PFSK-1 (cell line): ENCODE measurements around the gene CCL13.

Source experiments
- SIN3A ChIP-seq: IDR thresholded peaks from 2 replicates; pipeline ENCODE4 v1.6.1; 2012; ENCODE audit warnings: mild to moderate bottlenecking, low read length, moderate library complexity, borderline replicate concordance; ENCODE audit not compliant: insufficient read depth
- TAF1 ChIP-seq: IDR thresholded peaks from 2 replicates; pipeline ENCODE4 v1.6.1; 2012; ENCODE audit warnings: low read length, control low read depth, borderline replicate concordance; ENCODE audit not compliant: insufficient read depth
- TF ChIP-seq, protein P1 (sequence below), 2 experiments: IDR thresholded peaks; 2 replicates each; pipeline versions ENCODE4 v1.6.1 to v1.8.0; 2011 to 2012; ENCODE audit warnings: low read depth in 2 of 2, low read length in 2 of 2, control low read depth in 1 of 2, inconsistent platforms in 1 of 2, mild to moderate bottlenecking in 1 of 2, moderate library complexity in 1 of 2; ENCODE audit not compliant: insufficient read depth in 1 of 2

GRCh38 chr17:34377078-34377823 is 21.0 kb downstream of the CCL13 start:
- TF ChIP-seq SIN3A (no peak), TAF1 (no peak)
- TF ChIP-seq, protein P1, sequence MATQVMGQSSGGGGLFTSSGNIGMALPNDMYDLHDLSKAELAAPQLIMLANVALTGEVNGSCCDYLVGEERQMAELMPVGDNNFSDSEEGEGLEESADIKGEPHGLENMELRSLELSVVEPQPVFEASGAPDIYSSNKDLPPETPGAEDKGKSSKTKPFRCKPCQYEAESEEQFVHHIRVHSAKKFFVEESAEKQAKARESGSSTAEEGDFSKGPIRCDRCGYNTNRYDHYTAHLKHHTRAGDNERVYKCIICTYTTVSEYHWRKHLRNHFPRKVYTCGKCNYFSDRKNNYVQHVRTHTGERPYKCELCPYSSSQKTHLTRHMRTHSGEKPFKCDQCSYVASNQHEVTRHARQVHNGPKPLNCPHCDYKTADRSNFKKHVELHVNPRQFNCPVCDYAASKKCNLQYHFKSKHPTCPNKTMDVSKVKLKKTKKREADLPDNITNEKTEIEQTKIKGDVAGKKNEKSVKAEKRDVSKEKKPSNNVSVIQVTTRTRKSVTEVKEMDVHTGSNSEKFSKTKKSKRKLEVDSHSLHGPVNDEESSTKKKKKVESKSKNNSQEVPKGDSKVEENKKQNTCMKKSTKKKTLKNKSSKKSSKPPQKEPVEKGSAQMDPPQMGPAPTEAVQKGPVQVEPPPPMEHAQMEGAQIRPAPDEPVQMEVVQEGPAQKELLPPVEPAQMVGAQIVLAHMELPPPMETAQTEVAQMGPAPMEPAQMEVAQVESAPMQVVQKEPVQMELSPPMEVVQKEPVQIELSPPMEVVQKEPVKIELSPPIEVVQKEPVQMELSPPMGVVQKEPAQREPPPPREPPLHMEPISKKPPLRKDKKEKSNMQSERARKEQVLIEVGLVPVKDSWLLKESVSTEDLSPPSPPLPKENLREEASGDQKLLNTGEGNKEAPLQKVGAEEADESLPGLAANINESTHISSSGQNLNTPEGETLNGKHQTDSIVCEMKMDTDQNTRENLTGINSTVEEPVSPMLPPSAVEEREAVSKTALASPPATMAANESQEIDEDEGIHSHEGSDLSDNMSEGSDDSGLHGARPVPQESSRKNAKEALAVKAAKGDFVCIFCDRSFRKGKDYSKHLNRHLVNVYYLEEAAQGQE (IDR thresholded peaks at IDR 0.05; ENCODE audit: insufficient read depth in 1 of 2, low read depth in 2 of 2, low read length in 2 of 2) = no peak
